Lower lobe of right lung (tissue), 2 donors: ENCODE measurements around the gene POLA2. TPM values are rescaled to one million over a fixed set of nuclear protein-coding genes. Genes with fewer than 3 reads are reported as not detected.
"Not testable (repeated sequence)": the region's sequence is repeated elsewhere in the genome, so short reads cannot be mapped to it uniquely, and the experiment has no call there.

Source experiments
- ATAC-seq, 2 donors: fragments of 200-7000 bp; cut with Tn5 transposase; one replicate each; pipeline ENCODE4 v1.9.1; 2020 to 2022; ENCODE audit warnings: mild to moderate bottlenecking in 2 of 2, moderate library complexity in 2 of 2
- DNase-seq: peaks from one replicate; pipeline ENCODE4 v3.0.0-alpha.2; 2020
- H3K27ac ChIP-seq: fragments of 200-600 bp; one replicate; pipeline ENCODE4 v1.8.0; 2022
- H3K27me3 ChIP-seq: fragments of 200-600 bp; one replicate; pipeline ENCODE4 v1.8.0; 2022; ENCODE audit warnings: low read depth
- H3K36me3 ChIP-seq: fragments of 200-600 bp; one replicate; pipeline ENCODE4 v1.8.0; 2022; ENCODE audit warnings: mild to moderate bottlenecking
- H3K4me1 ChIP-seq: fragments of 200-600 bp; one replicate; pipeline ENCODE4 v1.8.0; 2022
- H3K4me3 ChIP-seq: fragments of 200-600 bp; one replicate; pipeline ENCODE4 v1.8.0; 2022; ENCODE audit warnings: mild to moderate bottlenecking
- H3K9me3 ChIP-seq: fragments of 200-600 bp; one replicate; pipeline ENCODE4 v1.8.0; 2022
- intact Hi-C: fragments of 100-400 bp; cut with DNase I; formaldehyde crosslinking; loops from one replicate; pipeline ENCODE4 v1.11.0; 2022
- total RNA-seq: library from RNA; stranded (reverse); fragmentation: NEBNext Ultra II Directional; extraction: Animal tissue kit (Norgen Biotek cat#: 25700); gene quantifications from one replicate; pipeline ENCODE4 v1.2.1, GENCODE V29; 2021
- TF ChIP-seq, protein P1 (sequence below): fragments of 200-600 bp; IDR thresholded peaks from one replicate; pipeline ENCODE4 v1.8.0; 2022; ENCODE audit warnings: antibody characterized with exemption, mild to moderate bottlenecking
- donor health status: DM: no; HTN: yes; CAD: no; lungs with severe emphysema.

Gene POLA2
- total RNA-seq, 1 donor from 2014 or later: 8.7 TPM

- intact Hi-C loops: no loop called here
- H3K27ac ChIP-seq: no peak overlapping the region
- H3K36me3 ChIP-seq: no peaks in the 10 kb centered on the region
- H3K4me3 ChIP-seq: no peak overlapping the region
- H3K9me3 ChIP-seq: no peaks in the 10 kb centered on the region
- H3K4me1 ChIP-seq: peaks cover 12% of the 10 kb centered on the region
- DNase-seq: no peak
- H3K27me3 ChIP-seq: no peaks in the 10 kb centered on the region
- no peak for ATAC-seq
- TF ChIP-seq, protein P1, sequence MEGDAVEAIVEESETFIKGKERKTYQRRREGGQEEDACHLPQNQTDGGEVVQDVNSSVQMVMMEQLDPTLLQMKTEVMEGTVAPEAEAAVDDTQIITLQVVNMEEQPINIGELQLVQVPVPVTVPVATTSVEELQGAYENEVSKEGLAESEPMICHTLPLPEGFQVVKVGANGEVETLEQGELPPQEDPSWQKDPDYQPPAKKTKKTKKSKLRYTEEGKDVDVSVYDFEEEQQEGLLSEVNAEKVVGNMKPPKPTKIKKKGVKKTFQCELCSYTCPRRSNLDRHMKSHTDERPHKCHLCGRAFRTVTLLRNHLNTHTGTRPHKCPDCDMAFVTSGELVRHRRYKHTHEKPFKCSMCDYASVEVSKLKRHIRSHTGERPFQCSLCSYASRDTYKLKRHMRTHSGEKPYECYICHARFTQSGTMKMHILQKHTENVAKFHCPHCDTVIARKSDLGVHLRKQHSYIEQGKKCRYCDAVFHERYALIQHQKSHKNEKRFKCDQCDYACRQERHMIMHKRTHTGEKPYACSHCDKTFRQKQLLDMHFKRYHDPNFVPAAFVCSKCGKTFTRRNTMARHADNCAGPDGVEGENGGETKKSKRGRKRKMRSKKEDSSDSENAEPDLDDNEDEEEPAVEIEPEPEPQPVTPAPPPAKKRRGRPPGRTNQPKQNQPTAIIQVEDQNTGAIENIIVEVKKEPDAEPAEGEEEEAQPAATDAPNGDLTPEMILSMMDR: no peak
Observed at GRCh38 chr11:65260302-65260701, 1.5 kb upstream of the POLA2 start.

DNA sequence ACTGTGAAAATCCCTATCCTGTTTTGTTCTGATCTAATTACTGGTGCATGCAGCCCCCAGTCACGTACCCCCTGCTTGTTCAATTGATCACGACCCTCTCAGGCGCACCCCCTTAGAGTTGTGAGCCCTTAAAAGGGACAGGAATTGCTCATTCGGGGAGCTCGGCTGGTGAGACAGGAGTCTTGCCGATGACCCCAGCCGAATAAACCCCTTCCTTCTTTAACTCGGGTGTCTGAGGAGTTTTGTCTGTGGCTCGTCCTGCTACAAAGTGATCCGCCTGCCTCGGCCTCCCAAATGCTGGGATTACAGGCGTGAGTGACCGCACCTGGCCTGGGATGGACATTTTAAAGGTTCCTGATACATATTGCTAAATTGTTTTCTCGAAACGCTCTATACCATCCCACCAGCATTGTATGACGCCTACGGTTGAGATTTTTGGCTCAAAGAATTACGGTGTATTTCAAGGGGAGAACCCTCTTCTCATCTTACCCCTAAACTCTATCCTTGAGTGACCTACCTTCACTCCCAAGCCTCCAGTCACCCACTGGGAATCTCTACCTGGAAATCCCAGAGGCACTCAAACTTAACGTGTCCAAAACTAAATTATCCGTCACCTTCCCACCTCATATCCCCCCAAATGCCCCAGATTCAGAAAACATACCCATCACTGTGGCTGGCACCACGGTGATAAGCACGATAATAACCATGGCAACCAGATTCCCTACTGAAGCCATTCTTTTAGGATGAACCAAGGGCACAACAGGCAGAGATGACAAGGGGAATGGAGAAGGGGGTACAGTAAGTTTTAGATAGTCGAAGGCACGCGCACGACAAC is 789 bp upstream of the POLA2 start:
- Histone ChIP-seq H3K27me3 (no peaks in the 10 kb centered on the region), H3K27ac (peak overlapping the region; percentile 92), H3K4me3 (peak overlapping the region; percentile 89), H3K36me3 (no peaks in the 10 kb centered on the region), H3K4me1 (peaks cover 12% of the 10 kb centered on the region), H3K9me3 (no peaks in the 10 kb centered on the region)
- no peak for DNase-seq
- intact Hi-C loops: no loop called here
- peak in 1 of 2 donors; percentile 54 for ATAC-seq
- TF ChIP-seq, protein P1: no peak

- DNase-seq (peak; percentile 74), ATAC-seq (peak in 1 of 2 donors; percentile 69)
- H3K4me1 ChIP-seq: peaks cover 12% of the 10 kb centered on the region
- intact Hi-C loops: no loop called here
- no peaks in the 10 kb centered on the region for H3K27me3 ChIP-seq
- TF ChIP-seq, protein P1: no peak
- peak overlapping the region; percentile 89 for H3K4me3 ChIP-seq
- peaks cover 10% of the 10 kb centered on the region for H3K36me3 ChIP-seq
- peak overlapping the region; percentile 92 for H3K27ac ChIP-seq
- no peaks in the 10 kb centered on the region for H3K9me3 ChIP-seq
Observed at GRCh38 chr11:65262381-65262680, 569 bp downstream of the POLA2 start.

DNA sequence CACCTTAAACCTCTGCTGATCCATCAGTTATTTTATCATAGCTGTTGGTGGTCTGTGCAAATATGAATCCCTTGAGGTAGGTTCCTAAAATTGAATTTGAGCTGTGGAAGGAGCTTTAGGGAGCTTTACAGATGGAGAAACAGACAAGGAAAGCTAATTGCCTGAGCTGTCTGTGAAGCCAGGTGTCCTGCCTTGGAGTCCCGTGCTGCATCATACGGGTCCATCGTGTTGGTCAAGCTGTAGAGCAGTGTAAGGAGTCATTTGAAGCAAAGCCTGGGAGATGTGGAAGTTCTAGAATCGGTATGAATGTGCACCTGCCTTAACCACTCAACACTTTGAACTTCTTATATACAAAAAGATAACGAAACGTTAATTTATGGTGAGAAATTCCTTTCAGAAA is 1.0 kb downstream of the POLA2 start:
- TF ChIP-seq, protein P1: no peak
- peaks cover 15% of the 10 kb centered on the region for H3K36me3 ChIP-seq
- peak overlapping the region; percentile 92 for H3K27ac ChIP-seq
- peaks cover 12% of the 10 kb centered on the region for H3K4me1 ChIP-seq
- ATAC-seq (no peak), DNase-seq (no peak)
- intact Hi-C loops: no loop called here
- no peaks in the 10 kb centered on the region for H3K9me3 ChIP-seq
- no peaks in the 10 kb centered on the region for H3K27me3 ChIP-seq
- H3K4me3 ChIP-seq: peak overlapping the region; percentile 89

- Histone ChIP-seq H3K4me1 (peaks cover 12% of the 10 kb centered on the region), H3K36me3 (peaks cover 33% of the 10 kb centered on the region)
- H3K4me3 ChIP-seq, intact Hi-C loops, H3K9me3 ChIP-seq, H3K27me3 ChIP-seq, ATAC-seq, DNase-seq, H3K27ac ChIP-seq: not testable (repeated sequence)
Observed at GRCh38 chr11:65264747-65265146, 3.0 kb downstream of the POLA2 start.

DNA sequence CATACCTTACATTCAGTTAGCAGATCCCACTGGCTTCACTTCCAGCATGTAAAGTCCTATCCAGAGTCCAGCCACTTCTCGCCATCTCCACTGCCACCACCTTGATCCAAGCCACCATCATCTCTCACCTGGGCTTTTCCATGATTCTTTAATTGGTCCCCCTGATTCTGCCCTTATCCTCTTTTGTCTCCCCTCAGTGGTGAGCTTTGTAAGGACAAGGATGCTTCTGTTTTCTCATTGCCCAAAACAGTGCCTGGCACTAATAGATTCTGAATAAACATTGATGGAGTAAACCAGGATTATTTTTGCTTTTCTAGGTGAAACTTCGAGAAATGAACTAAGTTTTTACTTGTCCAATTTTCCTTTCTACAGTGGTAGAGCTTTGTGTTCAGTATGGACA is 4.4 kb downstream of the POLA2 start:
- ATAC-seq (no peak), DNase-seq (no peak)
- peaks cover 48% of the 10 kb centered on the region for H3K36me3 ChIP-seq
- H3K4me1 ChIP-seq: peaks cover 12% of the 10 kb centered on the region
- intact Hi-C loops: no loop called here
- H3K4me3 ChIP-seq: no peak overlapping the region
- TF ChIP-seq, protein P1: no peak
- H3K27me3 ChIP-seq: no peaks in the 10 kb centered on the region
- no peaks in the 10 kb centered on the region for H3K9me3 ChIP-seq
- no peak overlapping the region for H3K27ac ChIP-seq
